NCI-H2227 (cell line): ENCODE data around the gene STARD8.
"Not testable (repeated sequence)": the region's sequence is repeated elsewhere in the genome, so short reads cannot be mapped to it uniquely, and the experiment has no call there.

ENCODE experiments used
- DNase-seq: peaks from one replicate; lab custom pipeline; 2025; ENCODE audit not compliant: unreplicated experiment; lab: John Stamatoyannopoulos, UW

Gene STARD8

DNA sequence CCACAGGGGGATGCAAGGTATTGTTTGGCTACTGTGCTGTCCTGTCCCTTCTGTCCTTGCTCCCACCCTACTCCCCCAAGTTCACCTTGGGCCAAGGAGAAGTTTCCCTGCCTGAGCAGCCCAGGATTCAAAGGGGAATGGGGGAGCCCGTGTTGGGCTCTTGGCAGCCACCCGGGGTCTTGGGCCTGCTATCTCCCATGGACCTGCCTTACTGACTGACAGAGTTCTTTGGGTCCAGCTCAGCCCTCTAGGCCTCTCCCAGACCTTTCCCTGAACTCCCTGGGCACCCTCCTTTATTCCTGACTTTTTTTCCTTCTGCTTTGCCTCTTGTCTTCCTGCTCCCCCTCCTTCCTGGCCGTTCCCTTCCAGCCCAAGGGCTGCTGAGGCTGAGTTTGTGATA is 67.4 kb downstream of the STARD8 start:
- no peak for DNase-seq

DNA sequence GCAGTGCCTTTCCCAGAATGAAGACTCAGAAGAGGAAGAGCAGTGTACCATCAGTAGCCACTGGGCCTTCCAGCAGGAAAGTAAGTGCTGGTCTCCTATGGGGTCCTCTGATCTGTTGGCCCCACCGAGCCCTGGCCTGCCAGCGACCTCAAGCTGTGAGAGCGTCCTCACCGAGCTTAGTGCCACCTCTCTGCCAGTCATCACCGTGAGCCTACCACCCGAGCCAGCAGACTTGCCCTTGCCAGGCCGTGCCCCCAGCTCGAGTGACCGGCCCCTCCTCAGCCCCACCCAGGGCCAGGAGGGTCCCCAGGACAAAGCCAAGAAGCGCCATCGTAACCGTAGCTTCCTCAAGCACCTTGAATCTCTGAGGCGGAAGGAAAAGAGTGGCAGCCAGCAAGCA is 69.7 kb downstream of the STARD8 start:
- no peak for DNase-seq

DNA sequence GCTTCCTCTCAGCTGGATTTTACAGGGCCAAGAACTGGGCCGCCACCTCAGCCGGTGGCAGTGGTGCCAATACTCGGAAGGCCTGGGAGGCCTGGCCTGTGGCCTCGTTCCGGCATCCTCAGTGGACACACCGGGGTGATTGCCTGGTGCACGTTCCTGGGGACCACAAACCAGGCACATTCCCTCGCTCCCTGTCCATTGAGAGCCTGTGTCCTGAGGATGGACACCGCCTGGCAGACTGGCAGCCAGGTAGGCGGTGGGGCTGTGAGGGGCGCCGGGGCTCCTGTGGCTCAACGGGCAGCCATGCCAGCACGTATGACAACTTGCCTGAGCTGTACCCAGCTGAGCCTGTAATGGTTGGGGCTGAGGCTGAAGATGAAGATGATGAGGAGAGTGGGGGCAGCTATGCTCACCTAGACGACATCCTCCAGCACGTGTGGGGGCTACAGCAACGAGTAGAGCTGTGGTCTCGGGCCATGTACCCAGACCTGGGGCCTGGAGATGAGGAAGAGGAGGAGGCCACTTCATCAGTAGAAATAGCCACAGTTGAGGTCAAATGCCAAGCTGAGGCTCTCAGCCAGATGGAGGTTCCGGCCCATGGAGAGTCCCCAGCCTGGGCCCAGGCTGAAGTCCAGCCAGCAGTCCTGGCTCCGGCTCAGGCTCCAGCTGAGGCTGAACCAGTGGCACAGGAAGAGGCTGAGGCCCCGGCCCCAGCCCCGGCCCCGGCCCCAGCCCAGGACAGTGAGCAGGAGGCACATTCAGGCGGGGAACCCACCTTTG is 70.4 kb downstream of the STARD8 start:
- DNase-seq: no peak

DNA sequence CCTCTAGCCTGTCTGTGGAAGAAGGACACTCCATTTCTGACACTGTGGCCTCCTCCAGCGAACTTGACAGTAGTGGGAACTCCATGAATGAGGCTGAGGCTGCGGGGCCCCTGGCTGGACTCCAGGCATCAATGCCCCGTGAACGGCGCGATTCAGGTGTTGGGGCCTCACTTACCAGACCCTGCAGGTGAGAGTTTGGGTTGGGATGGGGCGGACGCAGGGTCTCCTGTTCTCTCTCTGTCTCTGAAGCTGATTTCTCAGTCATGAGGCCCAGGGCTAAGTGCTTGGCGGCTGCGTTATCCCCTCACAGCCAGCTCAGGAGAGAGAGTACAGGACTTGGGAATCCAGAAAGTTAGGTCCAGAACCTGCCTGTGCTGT is 71.0 kb downstream of the STARD8 start:
- no peak for DNase-seq

DNA sequence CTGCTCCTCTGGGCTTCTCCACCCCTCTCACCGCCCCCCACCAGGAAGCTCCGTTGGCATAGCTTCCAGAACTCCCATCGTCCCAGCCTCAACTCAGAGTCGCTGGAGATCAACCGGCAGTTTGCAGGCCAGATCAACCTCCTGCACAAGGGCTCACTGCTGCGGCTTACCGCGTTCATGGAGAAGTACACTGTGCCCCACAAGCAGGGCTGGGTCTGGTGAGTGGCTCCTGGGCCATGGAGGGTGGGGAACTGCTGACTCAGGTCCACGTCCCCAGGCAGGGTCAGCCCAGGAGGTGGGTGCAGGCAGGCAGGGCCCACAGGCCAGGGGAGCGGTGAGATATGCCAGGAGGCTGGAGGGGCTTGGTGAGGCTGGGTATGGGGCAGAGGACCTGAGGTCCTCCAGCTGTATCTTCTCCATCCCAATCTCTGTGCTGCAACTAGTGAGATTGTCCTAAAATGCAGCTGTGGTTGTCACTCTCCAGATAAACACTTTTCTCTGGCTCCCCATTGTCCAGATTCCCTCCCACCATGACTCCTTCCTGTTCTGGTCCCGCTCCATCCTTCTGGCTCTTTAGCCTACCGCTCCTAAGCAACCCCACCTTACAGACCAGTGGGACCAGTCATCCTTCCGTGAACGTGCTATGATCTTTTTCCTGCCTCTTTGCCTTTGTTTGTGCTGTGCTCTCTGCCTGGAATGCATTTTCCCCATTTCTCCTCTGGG is 71.9 kb downstream of the STARD8 start:
- DNase-seq: no peak

DNA sequence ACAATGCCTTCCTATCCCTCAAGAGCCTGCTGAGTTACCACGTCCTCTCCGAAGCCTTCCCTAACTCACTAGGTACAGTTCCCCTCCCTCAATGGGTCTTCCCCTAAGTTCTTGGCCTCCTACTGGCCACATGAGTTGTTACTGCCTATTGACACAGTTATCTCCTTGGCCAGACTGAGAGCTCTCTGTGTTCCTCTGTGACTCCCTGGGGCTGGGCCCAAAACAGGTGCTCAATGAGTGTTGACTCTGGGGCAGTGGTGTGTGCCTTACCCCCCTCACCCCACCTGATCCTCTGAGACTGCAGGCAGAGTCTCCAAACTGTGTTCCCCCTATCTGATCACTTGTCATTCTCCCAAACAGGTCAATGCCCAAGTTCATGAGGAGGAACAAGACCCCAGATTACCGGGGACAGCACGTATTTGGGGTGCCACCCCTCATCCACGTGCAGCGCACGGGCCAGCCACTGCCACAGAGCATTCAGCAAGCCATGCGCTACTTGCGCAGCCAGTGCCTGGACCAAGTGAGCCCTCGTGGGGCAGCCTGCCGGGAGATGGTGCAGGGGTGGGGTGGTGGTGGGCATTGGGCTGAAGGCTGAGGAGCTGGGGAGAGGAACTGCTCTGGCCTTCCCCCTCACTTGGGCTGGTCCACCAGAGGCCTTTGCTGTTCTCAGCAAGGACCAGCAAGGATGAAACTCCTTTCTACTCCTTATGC is 72.6 kb downstream of the STARD8 start:
- DNase-seq: no peak

DNA sequence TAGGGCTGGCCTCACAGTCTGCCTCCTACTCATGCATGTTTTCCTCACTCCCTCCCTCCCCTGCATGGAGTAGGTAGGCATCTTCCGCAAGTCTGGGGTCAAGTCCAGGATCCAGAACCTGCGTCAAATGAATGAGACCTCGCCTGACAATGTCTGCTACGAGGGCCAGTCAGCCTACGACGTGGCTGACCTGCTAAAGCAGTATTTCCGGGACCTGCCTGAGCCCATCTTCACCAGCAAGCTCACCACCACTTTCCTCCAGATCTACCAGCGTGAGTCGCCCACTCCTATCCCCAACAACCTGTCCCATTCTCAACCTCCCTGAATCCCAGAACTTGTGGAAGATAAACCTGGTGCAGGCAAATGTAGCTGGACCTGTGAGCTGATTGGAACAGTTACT is 73.4 kb downstream of the STARD8 start:
- DNase-seq: no peak

DNA sequence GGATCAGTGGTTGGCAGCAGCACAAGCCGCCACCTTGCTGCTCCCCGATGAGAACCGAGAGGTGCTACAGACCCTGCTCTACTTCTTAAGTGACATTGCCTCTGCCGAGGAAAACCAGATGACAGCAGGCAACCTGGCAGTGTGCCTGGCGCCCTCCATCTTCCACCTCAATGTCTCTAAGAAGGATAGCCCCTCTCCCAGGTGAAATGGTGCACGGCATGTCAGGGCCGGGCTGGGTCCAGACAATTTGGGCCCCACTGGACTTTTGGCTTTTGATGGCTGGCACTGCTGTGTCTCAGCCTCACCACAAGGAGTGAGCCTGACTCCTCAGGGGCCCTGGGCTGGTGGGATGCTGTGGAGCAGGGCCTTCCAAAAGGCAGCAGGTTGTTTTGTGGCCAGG is 74.1 kb downstream of the STARD8 start:
- no peak for DNase-seq

DNA sequence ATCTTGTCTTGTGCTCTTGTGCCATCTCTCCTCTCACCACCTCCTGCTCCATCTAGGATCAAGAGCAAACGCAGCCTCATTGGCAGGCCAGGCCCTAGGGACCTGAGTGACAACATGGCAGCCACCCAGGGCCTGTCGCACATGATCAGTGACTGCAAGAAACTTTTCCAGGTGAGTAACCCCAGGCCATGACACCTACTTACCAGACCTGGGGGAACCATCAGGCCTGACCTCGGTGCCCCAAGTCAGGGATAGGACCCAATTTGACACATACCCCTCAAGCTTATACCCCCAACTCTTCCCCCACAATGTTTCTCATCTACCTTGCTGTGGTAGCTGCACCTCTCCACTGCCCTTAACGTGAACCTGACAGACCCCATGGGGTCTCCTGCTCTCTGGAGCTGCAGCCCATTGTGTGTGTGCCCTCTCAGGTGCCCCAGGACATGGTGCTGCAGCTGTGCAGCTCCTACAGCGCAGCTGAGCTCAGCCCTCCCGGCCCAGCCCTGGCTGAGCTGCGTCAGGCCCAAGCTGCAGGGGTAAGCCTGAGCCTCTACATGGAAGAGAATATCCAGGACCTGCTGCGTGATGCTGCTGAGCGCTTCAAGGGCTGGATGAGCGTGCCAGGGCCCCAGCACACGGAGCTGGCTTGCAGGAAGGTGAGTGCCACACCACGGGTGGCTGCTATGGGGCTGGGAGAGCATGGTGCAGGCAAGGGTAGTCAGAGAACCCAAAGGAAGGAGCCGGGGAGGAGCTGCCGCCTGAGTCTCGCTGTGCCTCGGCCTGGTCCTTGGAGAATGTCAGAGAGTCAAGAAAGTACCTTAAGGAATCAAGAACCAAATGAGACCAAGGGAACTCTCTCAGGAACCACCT is 74.8 kb downstream of the STARD8 start:
- DNase-seq: no peak

DNA sequence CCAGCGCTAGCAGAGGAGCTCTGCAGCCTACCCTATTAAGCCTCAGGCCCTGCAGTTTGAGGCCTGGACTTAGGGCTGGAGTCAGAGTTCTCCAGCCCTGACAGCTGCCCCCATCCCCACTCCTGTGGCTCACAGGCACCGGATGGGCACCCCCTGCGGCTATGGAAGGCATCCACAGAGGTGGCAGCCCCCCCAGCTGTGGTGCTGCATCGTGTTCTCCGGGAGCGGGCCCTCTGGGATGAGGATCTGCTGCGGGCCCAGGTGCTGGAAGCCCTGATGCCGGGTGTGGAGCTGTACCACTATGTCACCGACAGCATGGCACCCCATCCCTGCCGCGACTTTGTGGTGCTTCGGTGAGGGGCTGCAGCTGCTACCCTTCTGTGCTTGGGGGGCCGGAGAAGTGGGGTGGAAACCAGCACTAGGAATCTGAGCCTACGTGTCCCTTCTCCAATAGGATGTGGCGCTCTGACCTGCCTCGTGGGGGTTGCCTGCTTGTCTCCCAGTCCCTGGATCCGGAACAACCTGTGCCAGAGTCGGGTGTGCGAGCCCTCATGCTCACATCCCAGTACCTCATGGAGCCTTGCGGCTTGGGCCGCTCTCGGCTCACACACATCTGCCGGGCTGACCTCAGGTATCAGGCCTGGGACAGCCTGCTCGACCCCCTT is 76.2 kb downstream of the STARD8 start:
- no peak for DNase-seq

DNA sequence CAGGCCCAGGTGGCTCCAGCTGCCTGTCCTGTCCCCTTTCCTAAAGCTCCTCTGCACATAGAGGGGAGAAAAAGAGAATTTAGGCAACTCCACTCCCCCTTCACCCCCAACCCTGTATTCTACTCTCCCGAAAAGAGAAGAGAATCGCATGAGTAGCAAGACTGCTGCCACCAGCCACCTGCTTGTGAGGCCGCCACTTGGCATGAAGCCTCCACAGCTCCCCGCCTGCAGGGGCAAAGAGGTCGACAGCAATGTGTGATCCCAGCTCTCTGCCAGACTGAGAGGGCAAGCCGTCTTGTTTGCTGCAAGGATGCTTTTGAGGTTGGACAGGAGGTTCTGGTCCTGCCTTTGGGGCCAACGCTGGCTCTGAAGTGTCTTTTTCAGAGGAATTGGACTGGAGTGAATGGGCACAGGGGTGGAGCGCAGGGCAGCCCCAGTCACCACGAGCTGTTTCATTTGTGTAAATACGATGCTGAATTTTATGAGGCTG is 77.1 kb downstream of the STARD8 start:
- DNase-seq: no peak

DNA sequence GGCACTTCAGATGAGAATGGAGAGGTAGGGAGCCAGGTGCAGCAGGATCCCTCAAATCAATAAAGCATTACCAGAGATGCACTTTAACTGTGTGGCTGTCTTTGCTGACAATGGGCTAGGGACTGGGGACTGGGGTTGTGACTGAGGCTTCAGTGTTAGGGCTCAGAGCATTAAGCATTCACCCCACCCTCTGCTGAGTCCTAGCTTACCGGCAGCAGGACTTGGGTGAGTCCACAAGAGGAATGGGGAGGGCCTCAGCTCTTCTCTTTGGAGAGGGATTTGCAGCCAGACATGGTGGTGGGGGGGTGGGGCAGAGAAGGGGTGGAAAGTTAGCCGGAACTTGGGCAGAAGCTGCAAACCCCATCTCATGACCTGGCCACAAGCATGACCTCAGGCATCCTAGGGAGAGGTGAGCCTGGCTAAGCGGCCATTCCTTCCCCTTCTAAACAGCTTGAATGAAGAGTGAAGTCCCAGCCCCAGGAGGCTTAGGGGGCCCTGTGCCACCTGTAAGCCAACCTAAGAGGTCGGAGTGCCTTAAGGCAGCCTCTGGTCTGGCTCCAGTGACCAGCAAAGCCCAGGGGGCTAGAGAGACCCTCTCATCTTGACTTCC is 78.4 kb downstream of the STARD8 start:
- no peak for DNase-seq

DNA sequence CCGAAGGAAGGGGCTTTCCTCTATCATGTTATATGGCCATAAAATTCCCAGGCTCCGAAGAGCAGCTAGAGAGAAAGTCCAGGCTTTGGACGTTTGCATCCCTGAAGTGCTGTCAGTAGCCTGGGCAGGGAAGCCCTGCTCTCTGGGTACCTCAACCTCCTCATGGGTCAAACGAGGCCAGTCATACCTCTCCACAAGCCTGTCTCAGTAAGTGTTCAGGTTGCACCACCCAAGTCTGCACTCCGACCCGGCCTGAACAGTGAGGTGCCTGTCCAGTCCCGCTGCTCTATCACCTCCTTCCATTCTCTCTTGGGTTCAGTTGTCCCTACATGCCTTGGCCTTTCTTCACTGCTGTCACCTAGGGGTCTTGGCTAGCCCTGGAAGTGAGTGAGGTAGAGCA is 78.9 kb downstream of the STARD8 start:
- no peak for DNase-seq

DNA sequence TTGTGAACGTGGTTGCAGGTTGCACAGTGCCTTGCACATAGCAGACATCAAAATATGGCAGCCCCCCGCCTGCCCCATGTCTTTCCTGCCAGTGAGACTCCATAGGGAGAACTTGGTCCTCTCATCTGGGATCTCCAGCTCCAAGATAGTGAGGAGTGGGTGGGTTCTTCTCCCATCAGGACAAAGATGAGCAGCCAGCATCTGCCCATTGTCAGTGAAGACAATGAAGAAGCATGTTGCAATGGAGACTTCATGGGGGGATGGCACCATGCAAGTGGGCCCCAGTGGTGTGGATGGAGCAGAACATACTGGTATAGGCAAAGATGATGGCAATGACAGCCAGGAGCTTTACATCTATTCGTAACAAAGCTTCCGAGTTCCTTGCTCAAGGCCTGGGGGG is 80.2 kb downstream of the STARD8 start:
- DNase-seq: no peak

DNA sequence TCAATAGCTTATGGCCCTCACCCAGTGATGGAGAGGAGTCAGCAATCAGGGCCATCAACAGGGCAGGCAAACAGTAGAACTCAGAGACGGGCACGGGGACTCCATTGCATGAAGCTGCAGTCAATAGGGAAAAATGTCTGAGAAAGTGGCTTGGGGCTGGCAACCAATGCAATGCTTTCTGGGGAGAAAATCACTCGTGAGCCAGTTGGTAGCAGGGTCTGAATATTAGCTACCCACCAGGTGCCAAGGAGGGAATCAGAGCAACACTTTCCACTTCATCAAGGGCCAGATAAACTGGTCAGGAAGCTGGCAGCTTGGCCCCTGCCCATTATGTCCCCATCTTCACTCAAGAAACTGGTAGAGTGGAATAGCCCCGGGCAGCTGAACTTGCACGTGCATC is 80.7 kb downstream of the STARD8 start:
- DNase-seq: no peak

DNA sequence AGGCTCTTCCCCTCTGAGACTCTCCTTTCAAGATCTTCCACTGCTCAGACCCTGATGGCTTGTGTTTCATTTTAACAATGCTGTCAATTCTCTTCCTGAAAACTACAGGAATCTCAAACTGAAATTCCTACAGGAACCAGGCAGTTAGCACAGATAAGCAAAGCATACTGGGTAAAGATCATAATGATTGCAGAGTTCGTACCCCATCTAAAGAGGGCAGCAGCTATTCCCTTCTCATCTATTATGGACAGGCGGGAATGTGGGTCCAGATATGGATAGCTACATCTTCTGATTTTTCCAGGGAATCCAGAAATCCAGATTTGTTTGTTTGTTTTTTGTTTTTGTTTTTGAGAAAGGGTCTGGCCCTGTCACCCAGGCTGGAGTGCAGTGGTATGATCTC is 83.8 kb downstream of the STARD8 start:
- DNase-seq: no peak

DNA sequence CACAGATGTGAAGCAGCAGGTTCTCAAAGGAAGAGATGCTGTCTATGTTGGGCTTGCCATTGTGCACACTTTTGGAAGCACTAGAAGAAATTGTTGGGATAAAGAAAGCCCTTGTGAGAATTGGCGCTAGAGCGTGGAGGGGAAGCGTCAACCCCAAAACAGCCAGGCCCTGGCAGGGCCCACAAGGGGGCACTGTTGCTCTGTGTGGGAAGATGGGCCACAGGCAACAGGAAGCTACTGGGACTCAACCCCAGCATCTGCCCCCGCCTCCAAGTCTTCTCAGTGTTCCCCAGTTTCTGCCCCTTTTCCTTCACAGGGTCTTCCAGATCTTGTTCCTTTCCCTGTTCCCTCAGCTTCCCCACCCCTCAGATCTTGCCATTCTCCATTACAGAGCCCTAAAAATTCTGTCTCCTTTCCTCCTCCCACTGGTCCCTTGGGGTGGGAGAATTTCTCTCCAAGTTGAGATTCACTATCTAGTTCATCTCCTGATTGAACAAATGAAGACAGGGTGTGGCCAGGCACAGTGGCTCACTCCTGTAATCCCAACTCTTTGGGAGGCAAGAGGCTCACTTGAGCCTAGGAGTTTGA is 85.5 kb downstream of the STARD8 start:
- peak; percentile 57 for DNase-seq

DNA sequence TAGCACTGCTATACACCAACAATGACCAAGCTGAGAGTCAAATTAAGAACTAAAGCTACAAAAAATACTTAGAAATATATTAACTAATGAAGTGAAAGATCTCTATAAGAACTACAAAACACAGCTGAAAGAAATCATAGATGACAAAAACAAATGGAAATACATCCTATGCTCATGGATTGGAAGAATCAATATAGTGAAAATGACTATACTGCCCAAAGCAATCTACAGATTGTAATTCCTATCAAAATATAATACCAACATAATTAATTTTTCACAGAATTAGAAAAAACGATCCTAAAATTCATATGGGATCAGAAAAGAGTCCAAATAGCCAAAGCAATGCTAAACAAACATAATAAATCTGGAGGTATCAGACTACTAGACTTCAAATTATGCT is 87.8 kb downstream of the STARD8 start:
- DNase-seq: no peak

DNA sequence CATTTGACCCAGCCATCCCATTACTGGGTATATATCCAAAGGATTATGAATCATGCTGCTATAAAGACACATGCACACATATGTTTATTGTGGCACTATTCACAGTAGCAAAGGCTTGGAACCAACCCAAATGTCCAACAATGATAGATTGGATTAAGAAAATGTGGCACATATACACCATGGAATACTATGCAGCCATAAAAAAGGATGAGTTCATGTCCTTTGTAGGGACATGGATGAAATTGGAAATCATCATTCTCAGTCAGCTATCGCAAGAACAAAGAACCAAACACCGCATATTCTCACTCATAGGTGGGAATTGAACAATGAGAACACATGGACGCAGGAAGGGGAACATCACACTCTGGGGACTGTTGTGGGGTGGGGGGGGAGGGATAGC is 94.4 kb downstream of the STARD8 start:
- DNase-seq: not testable (repeated sequence)

DNA sequence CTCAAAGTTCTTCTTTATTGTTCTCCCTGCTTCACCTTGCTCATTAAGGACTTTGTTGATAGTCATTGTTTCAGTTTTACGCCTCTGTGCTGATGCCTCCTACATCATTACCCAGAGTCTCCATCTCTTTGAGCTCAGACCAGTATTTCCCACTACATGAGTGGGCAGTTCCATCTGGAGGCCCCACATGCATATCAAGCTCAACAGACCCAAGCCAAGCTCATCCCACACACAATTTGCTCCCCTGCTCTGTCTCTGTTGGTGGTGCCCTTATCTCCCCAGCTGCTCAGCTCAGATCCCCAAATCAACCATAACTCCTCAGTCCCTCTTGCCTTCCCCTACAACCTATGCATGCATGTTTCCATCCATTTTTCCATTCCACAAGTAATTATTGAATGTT is 96.3 kb downstream of the STARD8 start:
- no peak for DNase-seq
